Transverse colon (tissue), 3 donors: Measurements from ENCODE around the gene TANGO2.

Source experiments
- CTCF ChIP-seq, 5 experiments: fragments of 200-600 bp in 3 of 5; fragments of 450-650 bp in 2 of 5; sonication (generic) in 3 of 5; IDR thresholded peaks; 1 replicate in 2 of 5; 2 replicates in 3 of 5; pipeline ENCODE4 v1.5.1; 2016 to 2017; ENCODE audit warnings: antibody characterized with exemption in 5 of 5, inconsistent platforms in 3 of 5, mild to moderate bottlenecking in 2 of 5, moderate library complexity in 1 of 5
- POLR2A ChIP-seq: fragments of 450-650 bp; IDR thresholded peaks from one replicate; pipeline ENCODE4 v1.6.1; 2016; ENCODE audit warnings: antibody characterized with exemption, mild to moderate bottlenecking, moderate library complexity

- TF ChIP-seq CTCF (IDR thresholded peaks at IDR 0.05) (no peak), POLR2A (no peak)
Observed at GRCh38 chr22:19978748-19979147, 42.2 kb upstream of the TANGO2 start.
